Spleen (tissue), 7 donors: ENCODE data around the gene C2CD2.

ENCODE experiments used
- CTCF ChIP-seq, 11 experiments: fragments of 200-600 bp in 7 of 11; fragments of 450-650 bp in 4 of 11; sonication (generic) in 4 of 11; IDR thresholded peaks in 8 of 11; conservative IDR thresholded peaks in 3 of 11; 1 replicate in 7 of 11; 2 replicates in 4 of 11; pipeline versions ENCODE4 v1.4.0 to v1.8.0; 2016 to 2021; ENCODE audit warnings: antibody characterized with exemption in 11 of 11, inconsistent platforms in 4 of 11, mild to moderate bottlenecking in 1 of 11
- POLR2A ChIP-seq, 3 donors: fragments of 450-650 bp; IDR thresholded peaks; one replicate each; pipeline ENCODE4 v1.5.1; 2017; ENCODE audit warnings: antibody characterized with exemption in 3 of 3, mild to moderate bottlenecking in 1 of 3
- POLR2AphosphoS5 ChIP-seq, 3 donors: sonication (generic); formaldehyde crosslinking; IDR thresholded peaks; one replicate each; pipeline ENCODE4 v1.5.1; 2017; ENCODE audit warnings: antibody characterized with exemption in 3 of 3
- donor health status: DM: no; HTN: no; CAD: no; lungs with moderate emphysema.
- donor health status: DM: no; HTN: no; CAD: no.
- donor health status: DM: no; HTN: no; CAD: no.

GRCh38 chr21:41899426-41900202, 54.2 kb downstream of the C2CD2 start:
- TF ChIP-seq CTCF (IDR thresholded peaks at IDR 0.05 in 8 of 11, conservative IDR thresholded peaks at IDR 0.05 in 3 of 11): no peak
- no peak for TF ChIP-seq POLR2A (IDR thresholded peaks at IDR 0.05)
- TF ChIP-seq POLR2AphosphoS5 (IDR thresholded peaks at IDR 0.05): no peak
